ENCODE data around the gene ZNF780B.

ZNF780B gene

DNA sequence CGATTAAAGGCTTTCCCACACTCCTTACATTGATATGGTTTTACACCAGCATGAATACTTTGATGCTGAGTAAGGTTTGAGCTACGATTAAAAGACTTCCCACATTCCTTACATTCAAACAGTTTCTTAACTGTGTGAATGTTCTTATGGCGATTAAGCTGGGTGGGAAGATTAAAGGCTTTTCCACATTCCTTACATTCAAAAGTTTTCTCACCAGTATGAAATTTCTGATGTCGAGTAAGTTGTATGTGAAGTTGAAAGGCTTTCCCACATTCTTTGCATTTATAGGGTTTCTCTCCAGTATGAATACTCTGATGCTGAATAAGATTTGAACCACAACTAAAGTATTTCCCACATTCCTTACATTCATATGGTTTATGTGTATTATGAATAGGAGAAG lies 20.0 kb downstream of the ZNF780B start:
- DNase-seq = no peak

DNA sequence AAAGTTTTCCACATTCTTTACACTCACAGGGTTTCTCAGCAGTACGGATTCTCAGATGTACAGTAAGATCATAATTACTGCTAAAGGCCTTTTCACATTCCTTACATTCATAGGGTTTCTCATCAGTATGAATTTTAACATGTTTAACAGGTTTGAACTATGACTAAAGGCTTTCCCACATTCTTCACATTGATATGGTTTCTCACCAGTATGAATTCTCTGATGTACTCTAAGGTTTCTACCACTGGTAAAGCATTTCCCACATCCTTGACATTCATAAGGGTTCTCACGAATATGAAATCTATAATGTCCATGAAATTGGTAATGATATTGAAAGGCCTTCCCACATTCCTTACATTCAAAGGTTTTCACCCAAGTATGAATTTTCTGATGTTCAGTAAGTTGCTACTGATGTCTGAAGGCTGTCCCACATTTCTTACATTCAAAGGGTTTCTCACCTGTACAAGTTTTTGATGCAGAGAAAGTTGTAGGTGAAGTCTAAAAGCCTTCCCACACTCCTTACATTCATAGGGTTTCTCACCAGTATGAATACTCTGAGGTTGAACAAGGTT lies 22.0 kb downstream of the ZNF780B start:
- no peak for DNase-seq

DNA sequence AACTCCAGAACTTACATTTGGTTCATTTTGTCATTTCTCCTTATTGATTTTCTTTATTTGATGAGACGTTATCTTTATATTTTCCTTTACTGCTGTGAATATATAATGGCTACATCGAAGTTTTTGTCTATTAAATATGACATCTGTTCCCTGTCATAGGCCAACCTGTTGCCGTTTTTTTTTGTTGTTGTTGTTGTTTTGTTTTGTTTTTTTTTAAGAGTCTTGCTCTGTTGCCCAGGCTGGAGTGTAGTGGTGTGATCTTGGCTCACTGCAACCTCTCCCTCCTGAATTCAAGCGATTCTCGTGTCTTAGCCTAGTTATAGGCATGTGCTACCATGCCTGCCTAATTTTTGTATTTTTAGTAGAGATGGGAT lies 29.4 kb downstream of the ZNF780B start:
- DNase-seq = no peak

DNA sequence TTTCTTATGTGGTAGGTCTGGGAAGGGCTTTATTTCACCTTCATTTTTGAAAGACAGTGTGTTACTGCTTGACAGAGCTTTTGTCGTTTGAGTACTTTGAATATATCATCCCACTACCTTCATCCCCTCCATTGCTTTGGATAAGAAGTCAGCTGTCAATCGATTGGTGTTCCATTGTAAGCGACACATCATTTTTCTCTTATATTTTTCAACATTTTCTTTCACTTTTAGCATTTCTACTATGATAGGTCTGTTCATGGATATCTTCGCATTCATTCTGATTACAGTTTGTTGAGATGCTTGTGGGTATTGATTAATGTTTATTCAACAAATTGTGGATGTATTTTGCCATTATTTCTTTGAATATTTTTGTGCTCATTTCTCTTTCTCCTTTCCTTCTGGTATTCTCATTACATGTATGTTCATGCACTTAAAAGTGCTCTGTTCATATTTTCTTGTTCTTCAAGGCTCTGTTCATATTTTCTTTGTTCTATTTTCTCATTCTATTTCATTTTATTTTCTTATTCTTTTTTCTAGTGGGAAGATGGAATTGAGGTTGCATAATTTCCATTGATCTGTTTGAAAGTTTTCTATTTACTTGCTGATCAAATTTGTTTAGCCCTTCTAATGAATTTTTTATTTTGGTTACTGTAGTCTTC lies 30.0 kb downstream of the ZNF780B start:
- DNase-seq = no peak

DNA sequence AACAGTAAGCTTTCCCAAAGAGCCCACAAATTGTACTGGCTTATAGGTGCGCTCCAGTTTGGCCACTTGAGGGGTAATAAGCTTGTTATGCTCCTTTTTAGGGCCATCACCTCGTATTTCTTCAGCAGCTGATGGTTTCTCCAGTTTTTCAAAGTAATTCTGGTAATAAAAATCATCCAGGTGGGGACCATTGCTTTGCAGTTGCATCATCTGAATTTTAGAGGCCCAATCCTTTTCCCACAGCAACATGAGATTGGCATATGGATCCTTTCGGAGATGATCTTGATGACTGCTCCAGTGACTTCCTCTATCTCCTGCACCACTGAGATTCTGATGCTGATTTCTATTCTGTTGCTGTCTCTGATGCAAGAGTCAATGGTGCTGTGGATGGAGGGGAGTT lies 32.1 kb downstream of the ZNF780B start:
- DNase-seq = no peak

DNA sequence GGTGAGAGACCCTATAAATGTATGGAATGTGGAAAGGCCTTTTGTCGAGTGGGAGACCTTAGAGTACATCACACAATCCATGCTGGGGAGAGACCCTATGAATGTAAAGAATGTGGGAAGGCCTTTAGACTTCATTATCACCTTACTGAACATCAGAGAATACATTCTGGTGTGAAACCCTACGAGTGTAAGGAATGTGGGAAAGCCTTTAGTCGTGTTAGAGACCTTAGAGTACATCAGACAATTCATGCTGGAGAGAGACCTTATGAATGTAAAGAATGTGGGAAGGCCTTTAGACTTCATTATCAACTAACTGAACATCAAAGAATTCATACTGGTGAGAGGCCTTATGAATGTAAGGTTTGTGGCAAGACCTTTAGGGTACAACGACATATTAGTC lies 42.0 kb downstream of the ZNF780B start:
- no peak for DNase-seq

DNA sequence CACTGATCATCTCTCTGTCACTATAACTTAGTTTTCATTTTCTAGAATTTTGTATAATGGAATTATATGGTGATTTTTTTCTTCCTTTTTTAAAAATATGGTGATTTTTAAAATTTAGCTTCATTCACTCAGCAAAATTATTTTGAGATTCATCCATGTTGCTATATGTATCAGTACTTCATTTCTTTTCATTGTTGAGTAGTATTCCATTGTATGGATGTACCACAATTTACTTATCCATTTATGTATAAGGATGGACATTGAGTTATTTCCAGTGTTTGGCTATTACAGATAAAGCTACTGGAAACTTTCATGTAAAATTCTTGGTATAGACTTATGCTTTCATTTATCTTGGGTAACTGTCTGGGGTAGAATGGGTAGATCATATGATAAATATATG lies 46.4 kb downstream of the ZNF780B start:
- DNase-seq = no peak

DNA sequence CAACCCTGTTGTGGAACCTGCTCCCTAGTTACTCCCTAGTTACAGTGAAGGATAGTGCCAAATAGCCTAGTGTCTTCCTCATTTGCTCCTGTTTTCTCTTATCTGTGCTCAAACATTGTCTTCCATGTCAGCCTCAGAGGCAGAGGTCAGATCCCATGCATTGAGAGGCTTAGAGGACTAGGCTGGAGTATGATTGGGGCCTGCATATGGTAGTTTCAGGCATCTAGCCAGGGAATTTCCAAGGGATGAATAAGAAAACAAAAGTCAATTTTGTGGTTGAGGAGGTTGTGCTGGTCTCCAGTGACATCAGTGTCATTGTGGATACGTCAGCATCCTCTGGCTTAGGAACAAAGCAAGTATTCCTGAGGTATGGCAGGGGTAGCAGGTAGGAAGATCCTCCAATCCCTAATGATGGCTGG lies 49.7 kb downstream of the ZNF780B start:
- DNase-seq = no peak

DNA sequence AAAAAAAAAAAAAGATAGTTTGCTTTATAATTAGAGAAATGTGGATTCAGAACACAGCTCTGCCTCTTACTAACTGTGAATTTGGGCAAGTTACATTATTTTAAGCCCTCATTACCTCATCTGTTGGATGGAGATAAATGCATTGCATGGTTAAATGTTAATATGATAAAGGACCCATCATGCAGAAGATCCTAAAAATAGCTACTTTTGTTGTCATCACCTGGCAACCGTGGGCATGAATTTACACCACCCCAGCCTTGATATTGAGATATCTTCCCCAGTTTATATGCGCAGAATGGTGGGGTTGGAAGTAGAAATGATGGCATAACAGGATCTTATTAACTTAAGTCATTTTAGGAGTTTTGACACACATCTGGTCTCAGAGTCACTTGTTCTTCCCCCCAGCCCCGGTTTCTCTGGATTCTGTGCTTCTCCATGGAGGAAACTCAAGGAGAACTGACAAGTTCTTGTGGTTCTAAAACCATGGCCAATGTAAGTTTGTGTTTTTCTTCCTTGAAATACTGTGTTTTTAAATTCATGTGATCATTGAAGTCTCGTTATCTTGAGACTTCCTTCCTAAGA lies 50.2 kb downstream of the ZNF780B start:
- no peak for DNase-seq

DNA sequence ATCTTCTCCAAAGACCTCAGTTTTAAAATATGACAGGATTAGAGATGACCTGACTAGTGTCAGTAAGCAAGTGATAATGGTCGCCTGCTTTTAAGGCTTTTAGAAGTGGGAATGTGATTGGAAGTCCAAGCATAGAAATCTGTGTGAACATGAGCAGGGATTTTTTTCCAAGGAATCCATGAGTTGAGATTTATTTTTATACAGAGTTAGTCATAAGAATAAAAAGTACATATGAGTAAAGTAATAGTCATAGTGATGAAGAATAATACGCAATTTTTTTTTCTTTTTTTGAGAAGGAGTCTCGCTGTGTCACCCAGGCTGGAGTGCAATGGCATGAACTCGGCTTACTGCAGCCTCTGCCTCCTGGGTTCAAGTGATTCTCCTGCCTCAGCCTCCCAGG lies 57.5 kb downstream of the ZNF780B start:
- no peak for DNase-seq

DNA sequence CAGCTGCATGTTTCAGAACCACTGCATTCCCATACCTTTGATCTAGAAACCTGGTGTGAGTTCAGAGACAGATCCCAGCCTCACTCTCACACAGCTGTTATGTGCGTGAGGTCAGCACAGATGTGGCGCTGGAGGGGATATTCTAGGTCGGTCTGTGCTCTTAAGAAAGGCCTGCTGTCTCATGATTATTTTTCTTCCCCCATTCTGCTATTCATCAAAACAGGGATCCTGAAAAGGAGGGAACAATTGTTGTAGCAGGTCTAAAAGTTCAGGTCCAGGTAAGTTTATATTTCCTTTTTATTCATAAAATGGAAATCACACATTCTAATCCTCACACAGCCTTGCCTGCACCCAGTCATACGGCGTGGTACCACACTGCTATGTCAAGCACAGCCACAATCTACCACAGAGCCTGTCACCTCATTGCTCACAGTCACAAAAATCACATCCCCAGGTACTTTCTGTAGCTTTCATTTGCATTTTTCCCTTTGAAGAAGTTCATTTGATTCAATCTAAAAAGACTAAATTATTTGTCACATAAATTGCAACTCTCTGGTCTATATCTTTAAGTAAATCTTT lies 58.3 kb downstream of the ZNF780B start:
- DNase-seq = no peak

DNA sequence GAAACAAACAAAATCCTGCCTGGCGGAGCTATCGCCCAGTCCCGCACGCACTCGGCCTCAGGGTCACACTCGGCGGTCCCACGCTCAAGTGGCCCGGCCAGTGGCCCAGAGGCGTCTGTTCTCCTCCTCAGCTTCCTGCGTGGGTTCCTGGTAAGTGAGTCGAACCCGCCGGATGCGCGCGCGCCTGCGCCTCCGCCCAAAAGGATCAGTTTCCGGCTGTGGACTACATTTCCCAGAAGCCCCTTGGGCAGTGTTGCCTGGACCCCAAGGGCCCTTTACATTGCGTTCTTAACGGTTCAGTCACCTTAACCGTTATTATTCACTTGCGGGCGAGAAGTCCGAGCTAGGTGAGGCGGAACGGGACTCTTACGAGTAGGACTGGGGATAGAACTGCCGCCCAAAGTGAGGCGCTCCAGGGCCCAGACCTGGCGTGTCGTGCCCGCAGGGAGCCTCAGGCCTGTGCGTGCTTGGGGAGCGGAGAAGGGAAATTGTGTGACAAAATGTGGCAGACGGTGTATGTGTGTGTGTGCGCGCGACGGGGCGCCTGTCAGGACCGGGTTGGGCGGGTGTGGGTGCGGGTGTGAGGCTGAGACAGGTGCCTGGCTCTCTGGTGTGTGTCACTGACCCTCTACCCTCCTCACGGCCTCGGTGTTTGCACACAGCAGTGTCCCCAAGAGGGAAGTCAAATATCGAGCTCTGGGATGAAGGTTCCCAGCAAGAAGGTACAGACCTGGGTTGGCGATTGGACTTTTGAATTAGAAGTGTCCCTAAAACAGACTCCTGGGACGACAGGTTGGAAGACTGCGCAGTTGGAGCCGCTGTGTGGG lies 59.0 kb downstream of the ZNF780B start, which contains the start of gene ZNF546:
Gene ZNF546 (plus strand): TSS at position 250 of the 827 bp plus-strand sequence. CDS start 1,267 bp downstream, outside the sequence.
- DNase-seq = peak; percentile 87

DNA sequence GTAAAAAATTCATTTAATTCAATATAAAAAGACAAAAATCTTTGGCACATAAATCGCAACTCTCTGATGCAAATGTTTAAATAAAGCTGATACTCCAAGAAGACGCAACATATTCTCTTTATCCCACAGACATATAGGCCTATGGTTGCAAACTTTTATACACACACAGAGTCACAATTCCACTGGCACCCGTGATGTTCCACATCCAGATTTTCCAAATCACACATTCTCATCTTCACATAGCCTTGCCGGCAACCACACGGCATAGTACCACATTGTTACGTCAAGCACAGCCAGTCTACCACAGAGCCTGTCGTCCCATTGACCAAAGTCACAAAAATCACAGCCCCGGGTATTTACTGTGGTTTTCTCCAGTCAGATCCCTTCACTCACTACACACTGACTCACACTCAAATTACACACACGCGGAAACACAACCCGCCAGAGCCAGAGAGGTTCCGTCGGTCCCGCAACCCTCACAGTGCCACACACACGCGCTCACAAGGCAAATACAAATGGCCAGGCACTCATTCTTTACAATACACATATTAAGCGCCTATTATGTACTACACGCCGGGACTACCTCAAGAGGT lies 59.7 kb downstream of the ZNF780B start:
- DNase-seq = peak; percentile 6

DNA sequence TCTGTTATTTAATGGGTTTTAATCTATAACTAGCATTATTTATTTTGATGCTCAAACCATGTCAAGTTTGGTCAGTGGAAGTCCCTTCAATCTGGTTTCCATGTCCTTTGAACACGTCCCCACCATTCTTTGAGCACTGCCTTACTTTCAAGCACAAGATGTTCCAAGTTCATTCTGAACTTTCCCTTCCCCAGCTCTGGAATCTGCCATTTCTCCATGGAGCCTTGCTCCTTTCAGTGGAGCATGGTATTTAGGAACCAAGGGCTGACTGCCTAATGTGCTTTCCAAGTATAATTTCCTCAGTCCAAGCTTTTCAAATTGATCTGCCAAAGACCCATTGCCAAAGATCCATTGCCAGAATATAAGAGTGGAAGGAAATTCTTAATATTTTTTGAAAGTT lies 60.2 kb downstream of the ZNF780B start:
- DNase-seq = no peak

DNA sequence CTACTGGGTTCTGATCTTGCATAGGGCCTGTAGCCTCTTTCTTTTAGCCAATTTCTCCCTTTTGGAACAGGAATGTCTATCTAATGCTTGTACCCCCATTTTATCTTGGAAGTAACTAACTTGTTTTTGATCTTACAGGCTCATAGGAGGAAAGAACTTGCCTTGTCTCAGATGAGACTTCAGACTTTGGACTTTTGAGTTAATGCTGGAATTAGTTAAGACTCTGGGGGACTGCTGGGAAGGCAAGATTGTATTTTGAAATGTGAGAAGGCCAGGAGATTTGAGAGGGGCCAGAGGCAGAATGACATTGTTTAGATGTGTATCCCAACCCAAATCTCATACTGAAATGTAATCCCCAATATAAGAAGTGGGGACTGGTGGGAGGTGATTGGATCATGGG lies 61.7 kb downstream of the ZNF780B start:
- DNase-seq = no peak

DNA sequence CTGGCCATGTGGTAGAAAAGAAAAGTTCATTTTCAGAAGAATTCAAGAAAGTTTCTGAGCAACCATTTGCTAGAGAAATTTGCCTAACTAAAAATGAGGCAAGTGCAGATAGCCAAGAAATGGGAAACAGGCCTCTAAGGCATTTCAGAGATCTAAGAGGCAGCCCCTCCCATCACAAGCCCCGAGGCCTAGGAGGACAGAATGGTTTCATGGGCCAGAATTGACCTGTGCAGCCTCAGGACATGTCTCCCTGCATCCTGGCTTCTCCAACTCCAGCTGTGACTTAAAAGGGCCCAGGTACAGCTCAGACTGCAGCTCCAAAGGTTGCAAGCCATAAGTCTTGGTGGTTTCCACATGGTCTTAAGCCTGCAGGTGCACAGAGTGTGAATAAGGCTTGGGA lies 62.4 kb downstream of the ZNF780B start:
- no peak for DNase-seq

DNA sequence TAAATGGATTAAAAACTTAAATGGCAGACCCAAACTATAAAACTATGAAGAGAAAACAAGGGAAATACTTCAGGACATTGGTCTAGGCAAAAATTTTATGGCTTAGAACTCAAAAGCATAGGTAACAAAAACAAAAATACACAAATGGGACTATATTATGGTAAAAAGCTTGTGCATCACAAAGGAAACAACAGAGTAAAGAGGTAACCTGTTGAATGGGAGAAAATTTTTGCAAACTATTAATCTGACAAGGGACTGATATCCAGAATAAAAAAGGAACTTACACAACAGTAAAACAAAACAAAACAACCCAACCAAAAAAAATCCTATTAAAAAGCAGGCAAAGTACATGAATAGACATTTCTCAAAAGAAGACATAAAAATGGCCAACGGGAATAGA lies 68.4 kb downstream of the ZNF780B start:
- no peak for DNase-seq

DNA sequence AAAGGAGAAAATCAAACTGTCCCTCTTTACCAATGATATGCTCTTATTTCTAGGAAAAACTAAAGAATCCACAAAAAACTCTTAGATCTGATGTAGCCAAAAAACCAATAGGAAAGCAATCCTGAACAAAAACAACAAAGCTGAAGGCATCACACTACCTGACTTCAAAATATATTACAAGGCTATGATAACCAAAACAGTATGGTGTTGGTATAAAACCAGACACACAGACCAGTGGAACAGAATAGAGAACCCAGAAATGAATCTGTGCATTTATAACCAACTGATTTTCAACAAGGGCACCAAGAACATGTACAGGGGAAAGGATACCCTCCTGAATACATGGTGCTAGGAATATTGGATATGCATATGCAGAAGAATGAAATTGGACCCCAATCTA lies 68.9 kb downstream of the ZNF780B start:
- no peak for DNase-seq

DNA sequence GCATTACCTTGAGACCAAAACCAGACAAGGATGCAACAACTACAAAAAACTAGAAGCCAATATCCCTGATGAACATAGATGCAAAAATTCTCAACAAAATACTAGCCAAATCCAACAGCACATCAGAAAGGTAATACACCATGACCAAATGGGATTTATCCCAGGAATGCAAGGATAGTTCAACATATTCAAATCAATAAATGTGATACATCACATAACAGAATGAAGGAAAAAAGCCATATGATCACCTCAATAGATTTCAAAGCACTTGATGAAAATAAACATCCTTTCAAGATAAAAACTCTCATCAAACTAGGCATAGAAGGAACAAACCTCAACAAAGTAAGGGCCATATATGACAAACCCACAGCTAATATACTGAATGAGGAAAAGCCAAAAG lies 69.4 kb downstream of the ZNF780B start:
- no peak for DNase-seq

DNA sequence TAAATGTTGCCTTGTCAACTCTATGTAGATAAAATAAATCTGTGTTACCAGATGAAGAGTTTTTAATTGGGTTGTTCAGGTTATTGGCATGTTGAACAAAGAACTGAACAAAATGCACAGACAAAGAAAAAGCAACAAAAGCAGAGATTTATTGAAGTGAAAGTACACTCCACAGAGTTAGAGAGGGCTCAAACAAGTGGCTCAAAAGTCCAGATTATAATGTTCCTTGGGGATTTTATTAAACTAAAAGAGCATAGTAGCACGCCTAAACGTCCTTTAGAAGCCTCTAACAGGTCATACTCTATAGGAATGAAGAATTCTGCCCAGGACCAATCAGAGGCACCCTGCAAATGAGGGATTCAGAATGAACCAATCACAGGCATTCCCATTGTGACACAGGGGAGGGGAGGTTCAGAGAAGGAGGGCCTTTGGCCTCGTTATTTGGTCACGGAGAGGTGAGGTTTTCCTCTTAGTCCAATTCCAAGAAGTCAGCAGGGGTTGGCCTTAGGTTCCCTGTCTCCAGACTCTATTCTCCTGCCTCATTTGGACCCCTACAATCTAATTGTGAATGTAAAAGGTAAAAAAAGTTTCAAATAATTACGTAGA lies 72.2 kb downstream of the ZNF780B start:
- no peak for DNase-seq

DNA sequence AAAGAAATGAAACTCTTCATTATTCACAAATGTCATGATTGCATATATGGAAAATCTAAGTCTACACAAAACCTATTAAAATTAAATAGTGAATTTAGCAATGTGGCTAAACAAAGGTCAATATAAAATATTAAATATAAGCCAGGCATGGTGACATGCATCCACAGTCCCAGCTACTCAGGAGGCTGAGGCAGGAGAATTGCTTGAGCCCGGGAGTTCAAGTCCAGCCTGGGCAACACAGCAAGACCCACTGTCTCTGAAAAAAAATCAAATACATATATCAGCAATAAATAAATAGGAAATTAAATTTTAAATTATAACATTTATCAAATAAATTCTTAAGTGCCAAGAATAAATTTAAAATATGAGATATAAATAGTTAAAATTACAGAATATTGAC lies 73.1 kb downstream of the ZNF780B start:
- no peak for DNase-seq

All from NCI-H1694 treated with DMSO at 0.1 percent for 48 hours (cell line).